ENCODE measurements around the gene XYLT1.
A peak's percentile ranks its signal among the peaks of the same experiment; 100 is the strongest.

Gene XYLT1

GRCh38 chr16:17407321-17407720, 63.4 kb downstream of the XYLT1 start:
- no peak overlapping the region for H3K4me3 ChIP-seq (ENCODE audit: low read depth, low read length)
- no peak for TF ChIP-seq CTCF (conservative IDR thresholded peaks at IDR 0.05; ENCODE audit: low read depth, low read length)
- no peak for DNase-seq (ENCODE audit: low read depth)

DNA sequence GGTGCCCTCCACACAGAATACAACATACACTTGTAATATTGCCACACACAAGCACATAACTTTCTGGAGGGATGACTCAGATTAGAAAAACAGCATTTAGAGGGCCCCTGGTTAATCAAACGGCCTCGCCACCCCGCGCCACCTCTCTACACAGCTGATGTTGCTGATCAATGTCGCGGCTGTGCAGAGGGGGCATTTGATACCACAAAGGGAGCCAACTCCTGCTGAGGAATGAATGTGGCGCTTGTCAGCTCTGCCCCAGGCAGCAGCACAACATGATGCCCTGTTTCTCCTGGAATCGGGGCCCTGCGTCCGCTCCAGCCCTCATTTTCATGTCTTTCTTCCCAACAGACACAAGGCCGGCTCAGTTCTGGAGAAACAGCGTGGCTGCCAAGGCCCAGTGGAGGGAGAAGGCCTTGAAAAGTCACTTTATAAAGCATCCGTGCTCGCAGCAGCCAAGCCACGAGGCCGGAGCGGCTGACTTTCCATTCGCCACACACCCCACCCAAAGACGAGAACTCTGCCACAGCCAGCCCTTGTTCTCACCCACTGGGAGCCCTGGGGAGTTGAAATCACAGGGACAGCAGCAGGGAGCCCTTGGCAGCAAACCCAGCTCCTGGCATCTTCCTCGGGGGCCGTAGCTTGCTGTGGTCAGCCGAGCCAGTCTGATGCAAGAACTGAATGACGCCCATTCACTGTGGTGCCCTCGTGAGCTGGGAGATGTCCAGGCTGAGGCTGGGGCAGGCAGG, 65.6 kb downstream of the XYLT1 start:
- no peak for TF ChIP-seq CTCF (conservative IDR thresholded peaks at IDR 0.05; ENCODE audit: low read depth, low read length)
- no peak overlapping the region for H3K4me3 ChIP-seq (ENCODE audit: low read depth, low read length)
- peak; percentile 38 for DNase-seq (ENCODE audit: low read depth)

GRCh38 chr16:17403859-17404545, 66.8 kb downstream of the XYLT1 start:
- no peak for TF ChIP-seq CTCF (conservative IDR thresholded peaks at IDR 0.05; ENCODE audit: low read depth, low read length)
- DNase-seq (ENCODE audit: low read depth): no peak
- H3K4me3 ChIP-seq (ENCODE audit: low read depth, low read length): no peak overlapping the region

- no peak for TF ChIP-seq CTCF (conservative IDR thresholded peaks at IDR 0.05; ENCODE audit: low read depth, low read length)
- H3K4me3 ChIP-seq (ENCODE audit: low read depth, low read length): no peak overlapping the region
- no peak for DNase-seq (ENCODE audit: low read depth)
These were observed 67.5 kb downstream of the XYLT1 start for GRCh38 chr16:17403156-17403809.

GRCh38 chr16:17397499-17397891, 73.3 kb downstream of the XYLT1 start:
- no peak overlapping the region for H3K4me3 ChIP-seq (ENCODE audit: low read depth, low read length)
- DNase-seq (ENCODE audit: low read depth): peak; percentile 25
- TF ChIP-seq CTCF (conservative IDR thresholded peaks at IDR 0.05; ENCODE audit: low read depth, low read length): no peak

- peak; percentile 56 for DNase-seq (ENCODE audit: low read depth)
- no peak overlapping the region for H3K4me3 ChIP-seq (ENCODE audit: low read depth, low read length)
- TF ChIP-seq CTCF (conservative IDR thresholded peaks at IDR 0.05; ENCODE audit: low read depth, low read length): no peak
These were observed 73.8 kb downstream of the XYLT1 start for GRCh38 chr16:17396762-17397498.
